ENCODE measurements around the gene SLC38A9.

The SLC38A9 gene

DNA sequence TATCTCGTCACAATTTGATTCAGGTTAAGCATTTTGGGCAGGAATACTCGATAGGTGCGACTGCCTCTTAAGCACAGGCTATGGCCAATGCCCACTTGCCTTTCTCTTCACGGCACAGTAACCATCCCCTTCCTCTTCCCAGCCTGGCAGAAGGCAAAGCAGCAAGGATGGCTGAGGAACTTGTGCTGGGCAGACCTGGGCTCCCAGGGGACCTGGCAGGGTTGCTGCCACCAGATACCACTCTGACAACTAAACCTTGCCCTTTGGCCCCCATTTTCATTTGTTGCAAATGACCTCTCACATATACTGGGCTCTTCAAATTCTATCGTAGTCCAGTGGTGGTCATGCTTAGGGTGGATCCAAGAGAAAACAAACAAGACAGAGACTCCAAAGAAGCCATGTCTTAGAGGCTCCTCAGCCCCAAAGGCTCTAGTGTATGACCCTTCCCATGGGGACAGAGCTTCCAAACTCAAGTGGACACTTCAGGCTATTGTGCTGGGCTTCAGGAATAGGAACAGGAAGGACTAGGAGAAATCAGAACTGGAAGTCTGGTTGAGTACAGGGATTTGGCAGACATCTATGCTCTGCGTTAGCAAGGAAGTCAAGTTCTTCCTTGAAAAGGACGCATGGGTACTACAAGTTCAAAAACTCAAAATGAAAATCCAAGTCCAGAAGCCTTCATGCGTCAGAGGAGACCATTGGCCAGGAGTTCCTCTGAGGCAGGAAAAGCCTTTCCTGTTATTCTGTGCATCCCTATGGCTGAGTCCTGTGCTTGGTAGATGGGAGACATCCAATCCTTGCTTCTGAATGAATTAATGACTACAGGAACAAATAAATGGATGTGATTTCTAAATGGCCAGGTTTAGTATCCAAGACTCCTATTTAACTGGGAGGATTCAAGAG lies 112.7 kb downstream of the SLC38A9 start:
- TF ChIP-seq, protein P1, sequence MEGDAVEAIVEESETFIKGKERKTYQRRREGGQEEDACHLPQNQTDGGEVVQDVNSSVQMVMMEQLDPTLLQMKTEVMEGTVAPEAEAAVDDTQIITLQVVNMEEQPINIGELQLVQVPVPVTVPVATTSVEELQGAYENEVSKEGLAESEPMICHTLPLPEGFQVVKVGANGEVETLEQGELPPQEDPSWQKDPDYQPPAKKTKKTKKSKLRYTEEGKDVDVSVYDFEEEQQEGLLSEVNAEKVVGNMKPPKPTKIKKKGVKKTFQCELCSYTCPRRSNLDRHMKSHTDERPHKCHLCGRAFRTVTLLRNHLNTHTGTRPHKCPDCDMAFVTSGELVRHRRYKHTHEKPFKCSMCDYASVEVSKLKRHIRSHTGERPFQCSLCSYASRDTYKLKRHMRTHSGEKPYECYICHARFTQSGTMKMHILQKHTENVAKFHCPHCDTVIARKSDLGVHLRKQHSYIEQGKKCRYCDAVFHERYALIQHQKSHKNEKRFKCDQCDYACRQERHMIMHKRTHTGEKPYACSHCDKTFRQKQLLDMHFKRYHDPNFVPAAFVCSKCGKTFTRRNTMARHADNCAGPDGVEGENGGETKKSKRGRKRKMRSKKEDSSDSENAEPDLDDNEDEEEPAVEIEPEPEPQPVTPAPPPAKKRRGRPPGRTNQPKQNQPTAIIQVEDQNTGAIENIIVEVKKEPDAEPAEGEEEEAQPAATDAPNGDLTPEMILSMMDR (conservative IDR thresholded peaks at IDR 0.05; ENCODE audit: low read length): no peak
- no peak for DNase-seq (ENCODE audit: low read depth)
- H3K4me3 ChIP-seq (ENCODE audit: low read length): no peak overlapping the region

DNA sequence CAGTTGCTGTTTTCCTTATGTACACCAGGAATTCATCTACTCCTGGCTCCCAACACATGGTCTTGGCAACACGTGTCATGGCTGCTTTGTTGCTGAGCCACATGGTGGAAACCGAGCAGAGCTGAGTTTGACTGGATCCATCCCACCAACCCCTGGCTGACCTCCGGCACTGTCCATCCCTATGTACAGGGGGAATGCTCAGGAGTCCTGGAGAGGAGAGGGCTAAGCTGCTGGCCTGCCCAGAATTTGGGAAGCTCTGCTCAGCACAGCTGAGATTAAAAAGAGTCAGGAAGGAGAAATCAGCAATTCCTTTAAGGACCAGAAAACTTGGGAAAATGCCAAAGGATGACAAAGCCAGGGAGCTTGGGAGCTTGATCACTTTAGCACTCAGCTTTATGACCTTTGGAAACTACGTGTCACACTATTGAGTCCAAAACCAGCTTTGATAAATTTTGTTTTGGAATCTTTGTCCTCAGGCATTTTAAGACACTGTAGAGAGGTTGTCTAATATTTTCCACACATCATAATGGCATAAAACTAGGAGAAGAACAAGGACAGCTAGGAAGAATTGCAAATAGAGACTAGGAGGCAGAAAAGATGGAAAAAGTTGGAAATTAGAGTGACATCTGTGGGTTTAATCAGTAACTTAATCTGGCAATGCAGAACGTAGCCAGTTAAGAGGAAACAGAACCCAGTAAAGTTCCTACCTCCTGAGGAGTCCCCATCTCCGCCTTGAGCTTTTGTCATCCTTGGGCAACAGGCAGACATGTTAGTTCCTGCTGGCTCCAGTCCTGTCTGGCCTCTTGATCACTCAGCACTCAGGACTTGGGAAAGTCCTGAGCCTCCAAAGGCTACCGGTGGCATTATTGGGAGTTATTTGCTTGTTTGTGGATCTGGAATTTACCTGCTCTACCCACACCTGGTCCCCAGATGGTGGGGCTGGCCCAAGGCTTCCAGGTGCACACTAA lies 114.8 kb downstream of the SLC38A9 start:
- DNase-seq (ENCODE audit: low read depth): peak; percentile 85
- TF ChIP-seq, protein P1 (conservative IDR thresholded peaks at IDR 0.05; ENCODE audit: low read length): 0 out of 2 replicates have a peak, but pooled peaks have one; percentile 5
- H3K4me3 ChIP-seq (ENCODE audit: low read length): no peak overlapping the region

DNA sequence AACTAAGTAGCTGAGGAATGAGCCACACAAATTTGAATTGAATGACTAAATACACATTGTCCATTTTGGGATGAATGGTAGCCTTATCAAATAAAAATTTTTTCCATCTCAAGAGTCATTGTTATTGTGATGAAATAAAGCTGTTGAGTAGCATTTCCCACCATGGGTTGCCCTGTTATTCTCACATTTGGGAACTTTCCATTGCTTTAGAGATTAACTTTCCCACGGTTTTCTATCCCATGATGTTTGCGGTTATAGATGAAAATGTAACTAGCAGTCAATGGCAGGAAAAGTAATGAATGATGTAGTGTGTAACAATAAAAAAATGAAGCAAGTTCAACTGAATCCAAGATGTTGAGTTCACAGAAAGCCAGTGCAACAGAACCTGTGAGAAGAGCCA lies 117.5 kb downstream of the SLC38A9 start:
- no peak for DNase-seq (ENCODE audit: low read depth)
- no peak overlapping the region for H3K4me3 ChIP-seq (ENCODE audit: low read length)

DNA sequence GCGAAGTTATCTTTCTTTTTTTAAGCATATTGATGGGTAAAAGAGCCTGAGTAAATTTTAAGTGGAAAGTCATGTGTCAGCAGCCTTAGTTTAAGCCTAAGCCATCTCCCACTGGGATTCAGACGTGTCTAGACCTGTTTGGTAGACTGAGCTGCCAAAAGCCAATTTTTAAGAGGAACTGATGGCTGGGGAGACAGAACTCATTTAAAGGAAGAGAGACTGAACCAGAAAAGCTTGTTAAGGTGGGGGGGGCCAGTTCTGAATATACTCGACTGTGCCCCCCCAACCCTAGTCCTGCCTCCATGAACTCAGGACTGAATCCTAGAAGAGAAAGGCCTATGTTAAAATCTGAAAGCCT lies 119.0 kb downstream of the SLC38A9 start:
- H3K4me3 ChIP-seq (ENCODE audit: low read length): no peak overlapping the region
- TF ChIP-seq, protein P1 (conservative IDR thresholded peaks at IDR 0.05; ENCODE audit: low read length): no peak
- DNase-seq (ENCODE audit: low read depth): no peak

More for the DNA sequence above, 117.5 kb downstream of the SLC38A9 start:
- TF ChIP-seq, protein P1 (conservative IDR thresholded peaks at IDR 0.05; ENCODE audit: low read length): no peak

DNA sequence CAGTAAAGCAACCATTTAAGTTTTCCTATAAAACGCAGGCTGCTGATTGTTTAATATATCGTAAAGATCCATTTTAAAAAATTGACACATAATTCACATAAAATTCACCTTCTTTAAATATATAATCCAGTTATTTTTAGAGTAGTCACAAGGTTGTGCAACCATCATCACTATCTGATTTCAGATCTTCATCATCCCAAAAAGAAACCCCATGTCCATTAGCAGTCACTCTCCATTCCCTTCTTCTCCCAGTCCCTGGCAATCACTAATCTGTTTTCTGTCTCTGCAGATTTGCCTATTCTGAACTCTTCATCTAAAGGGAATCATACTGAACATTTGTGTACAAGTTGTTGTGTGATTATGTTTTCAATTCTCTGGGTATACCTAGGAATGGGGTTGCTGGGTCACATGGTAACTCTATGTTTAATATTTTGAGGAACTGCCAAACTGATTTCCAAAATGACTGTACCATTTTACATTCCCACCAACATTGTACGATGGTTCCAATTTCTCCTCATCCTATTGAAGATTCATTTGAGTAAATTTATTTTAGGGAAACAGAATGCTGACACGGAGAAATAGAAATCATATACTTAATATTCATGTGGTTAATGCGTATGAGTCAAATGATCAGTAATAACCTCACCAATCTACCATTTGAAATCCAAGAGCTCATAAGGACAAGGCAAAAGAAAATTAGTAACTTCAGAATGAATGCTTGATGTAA lies 119.6 kb downstream of the SLC38A9 start:
- TF ChIP-seq, protein P1 (conservative IDR thresholded peaks at IDR 0.05; ENCODE audit: low read length): no peak
- DNase-seq (ENCODE audit: low read depth): no peak
- no peak overlapping the region for H3K4me3 ChIP-seq (ENCODE audit: low read length)

DNA sequence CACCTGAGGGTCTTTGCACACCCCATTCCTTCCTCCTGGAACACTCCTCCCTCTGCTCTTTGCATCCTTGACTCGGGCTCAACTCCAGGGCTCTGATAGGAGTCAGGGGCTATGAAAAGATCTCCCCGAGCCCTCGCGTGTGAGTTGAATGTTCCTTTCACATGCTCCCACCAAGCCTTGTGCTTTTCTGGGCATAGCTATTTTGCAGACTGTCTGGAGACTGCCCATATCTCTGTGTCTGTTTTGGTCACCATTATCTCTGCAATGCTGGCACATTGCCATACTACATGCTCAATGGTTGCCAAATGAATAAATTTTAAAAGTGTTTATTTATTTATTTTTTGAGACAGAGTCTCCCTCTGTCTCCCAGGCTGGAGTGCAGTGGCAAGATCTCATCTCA lies 120.4 kb downstream of the SLC38A9 start:
- TF ChIP-seq, protein P1 (conservative IDR thresholded peaks at IDR 0.05; ENCODE audit: low read length): no peak
- DNase-seq (ENCODE audit: low read depth): no peak
- H3K4me3 ChIP-seq (ENCODE audit: low read length): no peak overlapping the region

Measured in AG10803 (cell line).